HUES48 (cell line): ENCODE data around the gene MYNN.

Experiments
- H3K27ac ChIP-seq: one replicate; pipeline ENCODE4 v1.7.0; 2013; ENCODE audit warnings: low read depth, low read length, inconsistent platforms
- H3K27me3 ChIP-seq: 2 replicates; pipeline ENCODE4 v1.6.1; 2013; ENCODE audit warnings: mild to moderate bottlenecking, low read length; ENCODE audit not compliant: control insufficient read depth, insufficient read depth
- H3K36me3 ChIP-seq: 2 replicates; pipeline ENCODE4 v1.6.1; 2013; ENCODE audit warnings: low read length; ENCODE audit not compliant: control insufficient read depth, insufficient read depth
- H3K4me1 ChIP-seq: 2 replicates; pipeline ENCODE4 v1.6.1; 2013; ENCODE audit warnings: mild to moderate bottlenecking, low read length; ENCODE audit not compliant: control insufficient read depth, insufficient read depth
- H3K4me3 ChIP-seq: 2 replicates; pipeline ENCODE4 v1.5.1; 2013; ENCODE audit warnings: mild to moderate bottlenecking, low read depth, low read length
- H3K9ac ChIP-seq: 2 replicates; pipeline ENCODE4 v1.6.1; 2013; ENCODE audit warnings: mild to moderate bottlenecking, low read depth, low read length, moderate library complexity
- H3K9me3 ChIP-seq: 2 replicates; pipeline ENCODE4 v1.6.1; 2013; ENCODE audit warnings: low read length; ENCODE audit not compliant: control insufficient read depth, insufficient read depth

MYNN gene

DNA sequence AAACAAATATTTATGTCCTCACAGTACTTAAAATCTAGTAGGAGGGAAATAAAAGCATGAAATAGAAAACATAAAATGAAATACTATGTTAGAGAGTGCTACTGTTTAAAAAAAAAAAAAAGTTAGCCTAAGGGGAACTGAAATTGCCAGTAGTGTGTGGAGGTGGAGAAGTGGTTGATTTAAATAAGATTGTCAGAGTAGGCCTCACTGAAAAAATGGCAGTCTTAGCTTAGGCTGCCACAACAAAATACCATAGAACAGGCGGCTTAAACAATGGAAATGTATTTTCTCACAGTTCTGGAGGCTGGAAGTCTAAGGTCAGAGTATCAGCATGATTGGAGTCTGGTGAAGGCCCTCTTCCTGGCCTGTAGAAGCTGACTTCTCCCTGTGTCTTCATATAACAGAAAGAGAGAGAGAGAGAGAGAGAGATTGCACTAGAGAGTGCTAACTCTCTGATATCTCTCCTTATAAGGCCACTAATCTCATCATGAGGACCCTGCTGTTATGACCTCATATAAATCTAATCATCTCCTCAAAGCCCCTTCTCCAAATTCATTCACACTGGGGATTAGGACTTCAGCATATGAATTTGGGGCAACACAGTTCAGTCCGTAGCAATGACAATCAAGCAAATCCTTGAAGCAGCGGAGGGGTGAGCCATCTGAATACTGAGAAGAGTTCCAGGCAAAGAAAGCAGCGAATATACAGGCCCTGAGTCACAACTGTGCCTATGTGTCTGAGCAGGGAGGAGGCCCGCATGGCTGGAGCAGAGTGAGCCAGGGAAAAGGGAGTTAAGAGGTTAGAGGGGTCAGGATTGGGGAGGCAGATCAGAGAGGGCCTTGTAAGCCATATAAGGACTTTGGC lies 63.1 kb downstream of the MYNN start:
- H3K9ac ChIP-seq, result no peak overlapping the region
- no peak overlapping the region for H3K4me3 ChIP-seq
- no peaks in the 10 kb centered on the region for H3K9me3 ChIP-seq
- H3K27ac ChIP-seq, result no peak overlapping the region
- H3K27me3 ChIP-seq, result no peaks in the 10 kb centered on the region
- no peaks in the 10 kb centered on the region for H3K4me1 ChIP-seq
- H3K36me3 ChIP-seq, result no peaks in the 10 kb centered on the region

DNA sequence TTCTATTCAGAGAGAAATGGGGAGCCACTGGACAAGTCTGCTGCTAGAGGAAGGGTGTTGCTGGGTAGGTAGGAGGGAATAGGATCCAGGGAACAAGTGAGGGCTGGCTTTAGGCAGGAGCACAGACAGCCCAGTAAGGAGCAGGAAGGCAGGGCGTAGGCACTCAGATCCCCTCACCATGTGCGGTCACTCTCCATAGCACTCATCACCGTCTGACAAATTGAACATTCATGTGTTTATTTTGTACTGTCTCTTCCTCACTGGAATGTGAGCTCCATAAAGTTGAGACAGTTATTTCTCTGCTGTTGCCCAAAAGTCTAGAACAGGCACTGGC lies 63.7 kb downstream of the MYNN start:
- no peak overlapping the region for H3K4me3 ChIP-seq
- H3K4me1 ChIP-seq, result no peaks in the 10 kb centered on the region
- H3K9ac ChIP-seq, result no peak overlapping the region
- H3K27ac ChIP-seq, result no peak overlapping the region
- no peaks in the 10 kb centered on the region for H3K9me3 ChIP-seq
- no peaks in the 10 kb centered on the region for H3K36me3 ChIP-seq
- H3K27me3 ChIP-seq, result no peaks in the 10 kb centered on the region

DNA sequence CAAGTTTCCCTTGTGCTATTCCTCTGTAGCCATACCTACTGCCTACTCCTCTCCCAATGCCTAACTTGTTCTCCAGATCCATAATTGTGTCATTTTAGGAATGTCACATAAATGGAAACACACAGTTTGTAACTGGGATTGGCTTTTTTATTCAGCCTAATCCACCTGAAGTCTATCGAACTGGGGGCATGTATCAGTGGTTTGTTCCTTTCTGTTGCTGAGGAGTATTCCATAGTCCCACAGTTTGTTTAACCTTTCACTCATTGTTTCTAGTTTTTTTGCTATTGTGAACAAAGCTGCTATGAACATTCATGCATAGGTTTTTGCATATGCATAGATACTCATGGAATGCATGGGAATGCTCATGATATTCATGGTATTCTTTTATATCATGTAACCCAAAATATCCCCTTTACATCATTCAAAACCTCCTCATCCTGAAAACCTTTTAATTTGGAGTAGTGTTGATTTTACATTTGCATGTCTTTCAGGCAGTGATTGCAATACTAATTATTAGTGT lies 65.4 kb downstream of the MYNN start:
- Histone ChIP-seq H3K27me3 (no peaks in the 10 kb centered on the region), H3K9me3 (no peaks in the 10 kb centered on the region), H3K4me3 (no peak overlapping the region), H3K9ac (no peak overlapping the region), H3K27ac (no peak overlapping the region), H3K36me3 (no peaks in the 10 kb centered on the region), H3K4me1 (no peaks in the 10 kb centered on the region)
